Psoas muscle (tissue), 8 donors: Measurements from ENCODE around the gene MKI67. TPM values are rescaled to one million over a fixed set of nuclear protein-coding genes. Genes with fewer than 3 reads are reported as not detected.

Source experiments
- ATAC-seq, 4 donors: fragments of 200-7000 bp; cut with Tn5 transposase; one replicate each; pipeline ENCODE4 v1.9.1; 2020; ENCODE audit warnings: moderate library complexity in 3 of 4, mild to moderate bottlenecking in 2 of 4
- DNase-seq, 2 donors: peaks; one replicate each; pipeline ENCODE4 v3.0.0-alpha.2; 2020
- H3K27ac ChIP-seq: fragments of 200-600 bp; one replicate; pipeline ENCODE4 v1.8.0; 2022
- H3K27me3 ChIP-seq, 3 donors: fragments of 200-600 bp in 1 of 3; one replicate each; pipeline versions ENCODE4 v1.6.1 to v1.8.0; 2013 to 2022; ENCODE audit warnings: low read length in 2 of 3, mild to moderate bottlenecking in 2 of 3, moderate library complexity in 1 of 3; ENCODE audit not compliant: insufficient read depth in 3 of 3
- H3K36me3 ChIP-seq, 2 donors: fragments of 200-600 bp in 1 of 2; one replicate each; pipeline versions ENCODE4 v1.6.1 to v1.8.0; 2013 to 2022; ENCODE audit warnings: low read depth in 1 of 2, mild to moderate bottlenecking in 1 of 2, moderate library complexity in 1 of 2; ENCODE audit not compliant: insufficient read depth in 1 of 2
- H3K4me1 ChIP-seq: fragments of 200-600 bp; one replicate; pipeline ENCODE4 v1.8.0; 2022
- H3K4me3 ChIP-seq: fragments of 200-600 bp; one replicate; pipeline ENCODE4 v1.8.0; 2022; ENCODE audit warnings: mild to moderate bottlenecking
- H3K9me3 ChIP-seq: fragments of 200-600 bp; one replicate; pipeline ENCODE4 v1.8.0; 2022
- CTCF ChIP-seq: fragments of 200-600 bp; IDR thresholded peaks from one replicate; pipeline ENCODE4 v1.8.0; 2022; ENCODE audit warnings: antibody characterized with exemption
- WGBS, 3 donors: extraction: QIAGEN DNeasy Blood & Tissue Kit; methylation state at CpG; one replicate each; pipeline versions ENCODE4 v1.1.6 to v1.1.7; 2013; 5-methylcytosine and 5-hydroxymethylcytosine counted together
- intact Hi-C, 2 donors: fragments of 100-400 bp; cut with DNase I; formaldehyde crosslinking; loops; one replicate each; pipeline versions ENCODE4 v1.11.0 to v1.14.2; 2022
- polyA plus RNA-seq, 3 donors: library from polyadenylated mRNA; stranded (reverse); fragments of 200-250 nt; gene quantifications; one replicate each; pipeline ENCODE4 v1.2.3, GENCODE V29; 2013
- total RNA-seq, 4 donors: library from RNA; stranded (reverse); fragmentation: NEBNext Ultra II Directional in 2 of 4; extraction: Animal tissue kit (Norgen Biotek cat#: 25700) in 2 of 4; gene quantifications; one replicate each; pipeline versions ENCODE4 v1.2.1 to v1.2.4, GENCODE V29; 2021 to 2023
- donor health status: healthy with polysubstance abuse.
- donor health status: DM: no; HTN: no; CAD: no; lungs with moderate emphysema.
- donor health status: Bipolar disorder and iron deficiency.
- donor health status: healthy.
- donor health status: DM: yes; HTN: yes; CAD: no.
- donor health status: DM: no; HTN: no; CAD: no.
- donor health status: DM: no; HTN: no; CAD: no.
- donor health status: DM: yes; HTN: yes; CAD: no.

MKI67 gene
- total and polyA plus RNA-seq, 7 donors = 0.02 to 0.84 (median 0.13) TPM; not detected in 1

DNA sequence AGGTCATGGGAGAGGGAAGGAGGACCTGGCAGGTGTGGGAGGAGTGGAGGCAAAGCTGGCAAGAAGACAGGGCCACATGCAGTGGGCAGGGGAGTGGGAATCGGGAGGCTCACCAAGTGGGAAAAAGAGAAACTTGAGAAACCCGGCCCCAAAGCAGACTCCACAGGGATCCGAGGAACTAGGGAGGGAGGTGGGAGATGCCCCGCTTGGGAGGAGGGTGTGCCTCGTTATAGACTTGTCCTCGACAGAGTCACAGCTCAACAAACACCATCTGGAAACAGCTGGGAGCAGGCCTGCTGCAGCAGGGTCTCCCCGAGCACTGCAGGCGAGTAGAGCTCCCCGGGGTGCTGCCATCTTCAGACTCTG, 54.8 kb downstream of the MKI67 start:
- no peaks in the 10 kb centered on the region for H3K9me3 ChIP-seq
- TF ChIP-seq CTCF = no peak
- 70 to 73% (median 71%) methylated on average over 9 of the region's 9 CpGs for WGBS, 3 donors
- H3K4me1 ChIP-seq = no peaks in the 10 kb centered on the region
- DNase-seq (no peak), ATAC-seq (no peak)
- no peak overlapping the region for H3K4me3 ChIP-seq
- H3K27ac ChIP-seq = no peak overlapping the region
- intact Hi-C loops = loop anchor here in 1 of 2 donors (5.0 kb wide), 1 partner anchor 354 kb away; no protein-coding TSS in a partner anchor
- no peaks in the 10 kb centered on the region for H3K27me3 ChIP-seq
- peaks cover 0 to 13% of the 10 kb centered on the region in 2 donors for H3K36me3 ChIP-seq

DNA sequence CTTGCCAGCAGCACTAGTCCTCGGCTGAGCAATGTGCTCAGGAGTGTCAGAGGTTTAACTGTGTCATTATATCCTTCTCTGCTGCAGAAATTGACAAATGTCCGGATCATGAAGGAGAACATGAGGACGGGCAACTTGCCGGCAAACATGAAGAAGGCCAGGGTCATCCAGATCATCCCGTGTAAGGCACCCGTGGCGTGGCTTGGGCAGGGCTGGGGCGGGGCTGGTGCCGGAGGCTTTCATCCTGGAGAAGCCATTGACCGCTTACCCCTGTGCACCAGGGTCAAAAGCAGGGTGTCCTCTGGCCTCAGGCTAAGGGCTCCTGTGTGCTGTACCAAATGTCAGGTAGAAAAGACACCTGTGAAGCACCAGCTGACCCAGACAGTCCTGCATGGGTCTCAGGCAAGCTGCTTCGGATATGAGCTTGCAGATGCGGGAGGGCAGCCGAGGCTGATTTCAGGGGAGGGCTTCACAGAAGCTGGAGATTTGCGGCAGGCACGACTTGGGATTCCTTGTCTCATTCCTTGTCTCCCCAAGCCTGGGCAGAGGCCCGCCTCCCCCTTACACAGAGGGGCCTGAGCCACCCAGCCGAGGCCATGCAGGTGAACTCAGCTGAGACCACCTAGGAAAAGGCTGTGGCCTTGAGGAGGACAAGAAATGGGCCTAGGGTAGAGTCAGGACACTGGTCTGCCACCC, 55.4 kb downstream of the MKI67 start:
- WGBS, 3 donors = 84 to 87% (median 85%) methylated on average over 17 of the region's 17 CpGs
- peaks cover 0 to 13% of the 10 kb centered on the region in 2 donors for H3K36me3 ChIP-seq
- ATAC-seq (no peak), DNase-seq (no peak)
- no peak for TF ChIP-seq CTCF
- intact Hi-C loops = loop anchor here in 1 of 2 donors (5.0 kb wide), 1 partner anchor 354 kb away; no protein-coding TSS in a partner anchor
- no peak overlapping the region for H3K4me3 ChIP-seq
- H3K9me3 ChIP-seq = no peaks in the 10 kb centered on the region
- no peaks in the 10 kb centered on the region for H3K27me3 ChIP-seq
- H3K4me1 ChIP-seq = peaks cover under 1% of the 10 kb centered on the region
- H3K27ac ChIP-seq = no peak overlapping the region

- H3K4me3 ChIP-seq = no peak overlapping the region
- DNase-seq = no peak
- peaks cover 6% of the 10 kb centered on the region for H3K4me1 ChIP-seq
- WGBS, 3 donors = 89 to 90% (median 89%) methylated on average over 10 of the region's 10 CpGs
- H3K27me3 ChIP-seq = no peaks in the 10 kb centered on the region
- no peaks in the 10 kb centered on the region for H3K9me3 ChIP-seq
- no peak for TF ChIP-seq CTCF
- peaks cover 0 to 13% of the 10 kb centered on the region in 2 donors for H3K36me3 ChIP-seq
- no peak overlapping the region for H3K27ac ChIP-seq
- ATAC-seq = no peak
- intact Hi-C loops = loop anchor here in 1 of 2 donors (5.0 kb wide), 1 partner anchor 353 kb away; no protein-coding TSS in a partner anchor
Observed at GRCh38 chr10:128070161-128070560, 56.1 kb downstream of the MKI67 start.

DNA sequence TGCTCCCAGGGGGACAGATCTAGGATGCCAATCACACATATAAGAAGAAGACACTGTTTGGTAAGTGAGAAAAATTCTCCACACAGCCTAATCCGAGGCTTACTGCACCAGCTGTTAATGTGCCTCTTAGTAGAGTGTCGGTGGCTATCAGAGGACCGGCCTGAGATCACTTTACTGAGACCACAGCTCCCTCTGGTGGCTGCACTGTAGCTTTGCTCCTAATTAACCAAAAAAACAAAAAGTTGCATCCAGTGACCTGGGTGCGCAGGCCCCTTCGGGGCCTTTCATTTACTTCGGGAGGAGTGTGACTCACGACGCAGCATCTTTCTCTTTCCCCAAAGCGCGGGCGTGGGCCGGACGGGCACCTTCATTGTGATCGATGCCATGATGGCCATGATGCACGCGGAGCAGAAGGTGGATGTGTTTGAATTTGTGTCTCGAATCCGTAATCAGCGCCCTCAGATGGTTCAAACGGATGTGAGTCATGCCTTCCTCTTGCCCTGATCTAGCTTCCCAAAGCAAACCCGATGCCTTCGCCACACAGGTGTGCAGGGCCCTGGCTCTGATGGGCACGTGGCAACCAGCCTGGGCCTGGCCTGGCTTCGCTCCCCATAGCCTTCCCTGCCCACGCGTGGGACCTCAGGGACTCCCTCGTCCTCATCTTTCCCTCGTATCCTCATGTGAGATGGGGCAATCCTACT, 56.7 kb downstream of the MKI67 start:
- ATAC-seq (peak; percentile 60 to 71 (median 66)), DNase-seq (peak; percentile 64 to 86)
- H3K27ac ChIP-seq = no peak overlapping the region
- H3K27me3 ChIP-seq = no peaks in the 10 kb centered on the region
- H3K4me1 ChIP-seq = peaks cover 6% of the 10 kb centered on the region
- intact Hi-C loops = loop anchor here (2.0 to 5.0 kb wide), 3 partner anchors 162 to 352 kb away; partner anchors contain the start of gene PTPRE (in 2 of the 2)
- H3K36me3 ChIP-seq = peaks cover 0 to 13% of the 10 kb centered on the region in 2 donors
- 36 to 40% (median 37%) methylated on average over 28 of the region's 28 CpGs for WGBS, 3 donors
- peak; percentile 78 for TF ChIP-seq CTCF
- H3K4me3 ChIP-seq = no peak overlapping the region
- no peaks in the 10 kb centered on the region for H3K9me3 ChIP-seq
